B cell (primary cell): ENCODE measurements around the gene MYH7. TPM values are rescaled to one million over a fixed set of nuclear protein-coding genes. Genes with fewer than 3 reads are reported as not detected.
"Not testable (repeated sequence)": the region's sequence is repeated elsewhere in the genome, so short reads cannot be mapped to it uniquely, and the experiment has no call there.

Experiments
- ATAC-seq: fragments of 200-7000 bp; cut with Tn5 transposase; one replicate; pipeline ENCODE4 v1.10.0; 2021; ENCODE audit warnings: low read depth, mild to moderate bottlenecking, moderate number of reproducible peaks, moderate library complexity
- CTCF ChIA-PET: fragments of 350-600 bp; sonication (Branson Sonifier 250); formaldehyde crosslinking; loops from one replicate; lab custom pipeline; 2021; ENCODE audit warnings: antibody characterized with exemption, inconsistent platforms; lab: Charles Lee
- POLR2A ChIA-PET: fragments of 350-600 bp; sonication (Branson Sonifier 250); formaldehyde crosslinking; loops from one replicate; lab custom pipeline; 2021; ENCODE audit warnings: antibody characterized with exemption; lab: Charles Lee
- DNase-seq: peaks from one replicate; pipeline ENCODE4 v3.0.0; 2013
- H2AFZ ChIP-seq: 2 replicates; pipeline ENCODE4 v1.6.1; 2012; ENCODE audit warnings: mild to moderate bottlenecking, low read depth, low read length; ENCODE audit not compliant: insufficient read depth, poor library complexity, severe bottlenecking
- H3K27ac ChIP-seq, 2 donors: 1 replicate in 1 of 2; 2 replicates in 1 of 2; pipeline ENCODE4 v1.5.1; 2012 to 2013; ENCODE audit warnings: low read length in 2 of 2, mild to moderate bottlenecking in 2 of 2, moderate library complexity in 1 of 2
- H3K27me3 ChIP-seq, 4 experiments: fragments of 200-600 bp in 1 of 4; sonication (generic) in 1 of 4; replicated peaks in 1 of 4; 1 replicate in 2 of 4; 2 replicates in 2 of 4; pipeline versions ENCODE4 v1.6.1 to v1.7.0; 2013 to 2016; ENCODE audit warnings: low read length in 3 of 4, mild to moderate bottlenecking in 2 of 4, mixed read lengths in 1 of 4, moderate library complexity in 1 of 4; ENCODE audit not compliant: insufficient read depth in 4 of 4, control insufficient read depth in 3 of 4; ENCODE audit errors: control extremely low read depth in 1 of 4
- H3K36me3 ChIP-seq, 2 experiments: replicated peaks in 1 of 2; 1 replicate in 1 of 2; 2 replicates in 1 of 2; pipeline versions ENCODE4 v1.6.1 to v1.7.1; 2013; ENCODE audit warnings: low read length in 1 of 2; ENCODE audit not compliant: insufficient read depth in 2 of 2, control insufficient read depth in 1 of 2; ENCODE audit errors: control extremely low read depth in 1 of 2, extremely low read depth in 1 of 2
- H3K4me1 ChIP-seq, 2 donors: fragments of 200-600 bp in 1 of 2; sonication (generic) in 1 of 2; 1 replicate in 1 of 2; 2 replicates in 1 of 2; pipeline versions ENCODE4 v1.5.1 to v1.6.1; 2013 to 2017; ENCODE audit warnings: low read length in 2 of 2; ENCODE audit not compliant: control insufficient read depth in 2 of 2, insufficient read depth in 2 of 2
- H3K4me2 ChIP-seq: replicated peaks from 2 replicates; pipeline ENCODE3; 2012; ENCODE audit warnings: mild to moderate bottlenecking, low read depth, low read length; ENCODE audit not compliant: poor library complexity, severe bottlenecking
- H3K4me3 ChIP-seq, 5 experiments: fragments of 200-600 bp in 1 of 5; sonication (generic) in 1 of 5; 1 replicate in 3 of 5; 2 replicates in 2 of 5; pipeline versions ENCODE4 v1.5.1 to v1.7.0; 2011 to 2016; ENCODE audit warnings: low read length in 4 of 5, mild to moderate bottlenecking in 4 of 5, low read depth in 2 of 5, control low read depth in 1 of 5, moderate library complexity in 1 of 5; ENCODE audit not compliant: insufficient read depth in 1 of 5; ENCODE audit errors: control extremely low read depth in 1 of 5, extremely low read depth in 1 of 5
- H3K79me2 ChIP-seq: fragments of 200-600 bp; sonication (generic); one replicate; pipeline ENCODE4 v1.6.0; 2016; ENCODE audit warnings: low read length; ENCODE audit not compliant: control insufficient read depth, insufficient read depth
- H3K9ac ChIP-seq: fragments of 200-600 bp; sonication (generic); 2 replicates; pipeline ENCODE4 v1.6.1; 2017; ENCODE audit warnings: mild to moderate bottlenecking, low read length, moderate library complexity
- H3K9me3 ChIP-seq, 3 donors: one replicate each; pipeline versions ENCODE4 v1.6.1 to v1.7.1; 2013; ENCODE audit warnings: low read length in 2 of 3; ENCODE audit not compliant: control insufficient read depth in 2 of 3, insufficient read depth in 1 of 3; ENCODE audit errors: control extremely low read depth in 1 of 3
- H4K20me1 ChIP-seq: 2 replicates; pipeline ENCODE4 v1.6.0; 2012; ENCODE audit warnings: mild to moderate bottlenecking, low read length; ENCODE audit not compliant: insufficient read depth, control insufficient read depth, poor library complexity, severe bottlenecking
- H3K27ac Mint-ChIP-seq: one replicate; pipeline ENCODE4 v1.8.0; 2021; ENCODE audit warnings: mixed read lengths
- H3K27me3 Mint-ChIP-seq: one replicate; pipeline ENCODE4 v1.8.0; 2021; ENCODE audit warnings: mixed read lengths
- H3K4me1 Mint-ChIP-seq: one replicate; pipeline ENCODE4 v1.8.0; 2021; ENCODE audit warnings: mixed read lengths
- H3K4me3 Mint-ChIP-seq: one replicate; pipeline ENCODE4 v1.8.0; 2021; ENCODE audit warnings: mixed read lengths
- H3K9me3 Mint-ChIP-seq: one replicate; pipeline ENCODE4 v1.8.0; 2022; ENCODE audit warnings: mixed read lengths; ENCODE audit not compliant: insufficient read depth
- CTCF ChIP-seq: fragments of 200-600 bp; IDR thresholded peaks from one replicate; pipeline ENCODE4 v1.8.0; 2022; ENCODE audit warnings: antibody characterized with exemption, mild to moderate bottlenecking
- EZH2 ChIP-seq: IDR thresholded peaks from 2 replicates; pipeline ENCODE4 v1.6.1; 2012; ENCODE audit warnings: borderline replicate concordance, low read depth, mild to moderate bottlenecking, moderate library complexity, low read length; ENCODE audit not compliant: insufficient read depth, poor library complexity, severe bottlenecking
- WGBS: methylation state at CpG from one replicate; pipeline ENCODE4 v1.1.5; 2013; ENCODE audit warnings: missing lambda C conversion rate; ENCODE audit not compliant: insufficient coverage; 5-methylcytosine and 5-hydroxymethylcytosine counted together
- intact Hi-C: fragments of 100-400 bp; cut with micrococcal nuclease; formaldehyde crosslinking; loops from one replicate; pipeline ENCODE4 v1.10.0; 2022
- polyA plus RNA-seq: library from polyadenylated mRNA; depleted of rRNA; stranded (reverse); fragments of >200 nt; gene quantifications from 2 replicates; pipeline ENCODE4 v1.2.3, GENCODE V29; 2012
- total RNA-seq, 2 donors: library from RNA; stranded (reverse); fragments of 120-200 nt in 1 of 2; gene quantifications; 1 replicate in 1 of 2; 2 replicates in 1 of 2; pipeline versions ENCODE4 v1.2.3 to v1.2.4, GENCODE V29; 2013 to 2022

Gene MYH7
- total and polyA plus RNA-seq, 2 donors (not counting 1 experiment from before 2014, with no cell fraction given): not detected

GRCh38 chr14:23401291-23401690 is 34.2 kb downstream of the MYH7 start:
- Mint-ChIP-seq H3K4me1 (peaks cover 9% of the 10 kb centered on the region), H3K9me3 (no peaks in the 10 kb centered on the region), H3K27ac (no peak overlapping the region), H3K4me3 (no peak overlapping the region), H3K27me3 (peaks cover 42% of the 10 kb centered on the region)
- H3K9me3 ChIP-seq: no peaks in the 10 kb centered on the region
- intact Hi-C loops: no loop called here
- H3K4me2 ChIP-seq: no peak overlapping the region
- CTCF ChIA-PET: no interaction called here
- TF ChIP-seq EZH2: no peak
- TF ChIP-seq CTCF: no peak
- DNase-seq (no peak), ATAC-seq (no peak)
- 87% methylated on average over 3 of the region's 4 CpGs for WGBS
- no peak overlapping the region for H2AFZ ChIP-seq
- no peaks in the 10 kb centered on the region for H4K20me1 ChIP-seq
- H3K4me3 ChIP-seq: no peak overlapping the region
- H3K9ac ChIP-seq: no peak overlapping the region
- POLR2A ChIA-PET: no interaction called here
- no peak overlapping the region for H3K27ac ChIP-seq
- H3K79me2 ChIP-seq: no peaks in the 10 kb centered on the region
- H3K36me3 ChIP-seq: no peaks in the 10 kb centered on the region
- peaks cover 0 to 23% (median 4%) of the 10 kb centered on the region in 4 experiments for H3K27me3 ChIP-seq
- peaks cover 1 to 7% of the 10 kb centered on the region in 2 donors for H3K4me1 ChIP-seq

GRCh38 chr14:23400496-23401149 is 34.8 kb downstream of the MYH7 start:
- H3K4me2 ChIP-seq, H3K4me3 Mint-ChIP-seq, POLR2A ChIA-PET, H3K4me1 Mint-ChIP-seq, H3K4me3 ChIP-seq, H3K36me3 ChIP-seq, H3K9me3 ChIP-seq, H3K9me3 Mint-ChIP-seq, DNase-seq, H3K4me1 ChIP-seq, H2AFZ ChIP-seq, H3K27ac Mint-ChIP-seq, ATAC-seq, H3K27ac ChIP-seq, H3K9ac ChIP-seq, H3K79me2 ChIP-seq, CTCF ChIA-PET, intact Hi-C loops, H4K20me1 ChIP-seq: not testable (repeated sequence)
- H3K27me3 Mint-ChIP-seq: peaks cover 38% of the 10 kb centered on the region
- peaks cover 0 to 19% (median 4%) of the 10 kb centered on the region in 4 experiments for H3K27me3 ChIP-seq
- WGBS: 71% methylated on average over 16 of the region's 16 CpGs
